HepG2 (cell line): ENCODE data around the gene SLC12A5. TPM values are rescaled to one million over a fixed set of nuclear protein-coding genes. Genes with fewer than 3 reads are reported as not detected.

ENCODE experiments used
- ATAC-seq: fragments of 200-7000 bp; cut with Tn5 transposase; 3 replicates; pipeline ENCODE4 v1.9.1; 2020; ENCODE audit warnings: mild to moderate bottlenecking, moderate library complexity
- BruUV-seq: library from RNA; stranded (reverse); fragments of 400-500 nt; replicated peaks from 2 replicates; lab custom pipeline; 2021; lab: Mats Ljungman, UMichigan
- CTCF ChIA-PET: fragments of 300-600 bp; formaldehyde crosslinking; extraction: SDS; loops from one replicate; lab custom pipeline; 2021; ENCODE audit warnings: low total read pairs, inconsistent platforms, low intra/inter-chr PET ratio; lab: Yijun Ruan, JAX
- POLR2A ChIA-PET: fragments of 350-600 bp; sonication (Branson Sonifier 250); formaldehyde crosslinking; loops from one replicate; lab custom pipeline; 2020; ENCODE audit warnings: antibody characterized with exemption, inconsistent platforms; lab: Yijun Ruan, JAX
- DNase-seq: peaks from one replicate; pipeline ENCODE4 v3.0.0-alpha.2; 2015; ENCODE audit warnings: low spot score
- FAIRE-seq: peaks from 3 replicates; lab custom pipeline; 2011; peaks lifted over from hg19 to GRCh38; lab: Jason Lieb, UNC
- H2AFZ ChIP-seq: one replicate; pipeline ENCODE4 v1.6.1; 2011; ENCODE audit warnings: low read length, inconsistent platforms
- H3K27ac ChIP-seq: fragments of 300-600 bp; 3 replicates; pipeline ENCODE4 v1.8.0; 2011; ENCODE audit warnings: mixed run types, mild to moderate bottlenecking, mixed read lengths, low read length, inconsistent platforms; ENCODE audit not compliant: insufficient read depth; ENCODE audit errors: extremely low read length
- H3K27me3 ChIP-seq, 2 experiments: fragments of 200-600 bp in 1 of 2; 2 replicates in 1 of 2; 3 replicates in 1 of 2; pipeline versions ENCODE4 v1.6.0 to v1.8.0; 2011; ENCODE audit warnings: low read length in 2 of 2, mild to moderate bottlenecking in 2 of 2, moderate library complexity in 2 of 2, inconsistent platforms in 1 of 2; ENCODE audit not compliant: insufficient read depth in 2 of 2, control insufficient read depth in 1 of 2
- H3K36me3 ChIP-seq, 2 experiments: fragments of 200-600 bp in 1 of 2; replicated peaks in 1 of 2; 2 replicates in 1 of 2; 3 replicates in 1 of 2; pipeline versions ENCODE4 v1.5.1 to v1.8.0; 2011; ENCODE audit warnings: low read length in 2 of 2, inconsistent platforms in 1 of 2; ENCODE audit not compliant: insufficient read depth in 2 of 2, control insufficient read depth in 1 of 2
- H3K4me1 ChIP-seq: 2 replicates; pipeline ENCODE4 v1.5.1; 2012; ENCODE audit warnings: low read length, inconsistent platforms; ENCODE audit not compliant: insufficient read depth
- H3K4me2 ChIP-seq: 2 replicates; pipeline ENCODE4 v1.6.0; 2011; ENCODE audit warnings: low read depth, low read length, inconsistent platforms
- H3K4me3 ChIP-seq, 3 experiments: fragments of 200-600 bp in 1 of 3; sonication (generic), shearing (Covaris generic) in 1 of 3; replicated peaks in 1 of 3; 2 replicates each; pipeline ENCODE4 v1.5.1; 2011 to 2016; ENCODE audit warnings: low read length in 3 of 3, inconsistent platforms in 2 of 3, low read depth in 2 of 3, mild to moderate bottlenecking in 2 of 3, control low read depth in 1 of 3, mixed read lengths in 1 of 3; ENCODE audit not compliant: insufficient read depth in 1 of 3
- H3K79me2 ChIP-seq: one replicate; pipeline ENCODE4 v1.6.1; 2011; ENCODE audit warnings: low read length, inconsistent platforms; ENCODE audit not compliant: insufficient read depth
- H3K9ac ChIP-seq: 2 replicates; pipeline ENCODE4 v1.6.0; 2011; ENCODE audit warnings: mild to moderate bottlenecking, low read depth, low read length, inconsistent platforms; ENCODE audit not compliant: insufficient read depth
- H3K9me3 ChIP-seq: 2 replicates; pipeline ENCODE4 v1.5.1; 2012; ENCODE audit warnings: mild to moderate bottlenecking, low read length
- H4K20me1 ChIP-seq: 2 replicates; pipeline ENCODE4 v1.6.0; 2011; ENCODE audit warnings: inconsistent platforms, mild to moderate bottlenecking, low read length, moderate library complexity; ENCODE audit not compliant: insufficient read depth
- ATAD3A ChIP-seq: sonication (generic); formaldehyde crosslinking; IDR thresholded peaks from 2 replicates; pipeline ENCODE4 v1.4.0; 2020; ENCODE audit warnings: missing genetic modification reagents
- CENPT ChIP-seq: sonication (generic); formaldehyde crosslinking; IDR thresholded peaks from 2 replicates; pipeline ENCODE4 v1.8.0; 2022; ENCODE audit warnings: low read depth, mild to moderate bottlenecking, moderate library complexity, missing genetic modification reagents
- DNMT1 ChIP-seq: sonication (generic); formaldehyde crosslinking; IDR thresholded peaks from 2 replicates; pipeline ENCODE4 v1.5.1; 2020; ENCODE audit warnings: mild to moderate bottlenecking, missing genetic modification reagents
- POLR2AphosphoS2 ChIP-seq: IDR thresholded peaks from 2 replicates; pipeline ENCODE4 v1.6.1; 2011; ENCODE audit warnings: low read depth, low read length, improper control_type of control experiment
- POLR2G ChIP-seq: fragments of 200-400 bp; formaldehyde crosslinking; IDR thresholded peaks from 2 replicates; pipeline ENCODE4 v1.6.1; 2018; ENCODE audit warnings: mild to moderate bottlenecking, low read depth, low read length, moderate library complexity
- RBM22 ChIP-seq: fragments of 200-400 bp; formaldehyde crosslinking; optimal IDR thresholded peaks from 2 replicates; pipeline ENCODE3; 2017; ENCODE audit warnings: mild to moderate bottlenecking, low read length, moderate library complexity
- TBX3 ChIP-seq: fragments of 450-650 bp; IDR thresholded peaks from 2 replicates; pipeline ENCODE4 v1.6.1; 2017; ENCODE audit warnings: antibody characterized with exemption, mild to moderate bottlenecking, inconsistent platforms, borderline replicate concordance
- ZNF367 ChIP-seq: sonication (generic); formaldehyde crosslinking; IDR thresholded peaks from 2 replicates; pipeline ENCODE4 v1.4.0; 2020; ENCODE audit warnings: missing genetic modification reagents, borderline replicate concordance
- ZSCAN22 ChIP-seq: sonication (generic); formaldehyde crosslinking; IDR thresholded peaks from 2 replicates; pipeline ENCODE4 v1.4.0; 2020; ENCODE audit warnings: mild to moderate bottlenecking, missing genetic modification reagents
- WGBS: methylation state at CpG from one replicate; pipeline ENCODE4 v1.1.6; 2017; ENCODE audit warnings: low lambda C conversion rate; 5-methylcytosine and 5-hydroxymethylcytosine counted together
- in situ Hi-C: cut with HindIII; loops from 2 replicates; pipeline ENCODE4 v1.10.0; 2017; ENCODE audit warnings: low pct_unique_long_range_greater_than_20kb; ENCODE audit not compliant: extremely low pct_ligation_motif_present
- intact Hi-C: fragments of 100-400 bp; cut with micrococcal nuclease; formaldehyde crosslinking; loops from one replicate; pipeline ENCODE4 v1.10.0; 2022; ENCODE audit not compliant: unreplicated experiment
- polyA plus RNA-seq, 8 experiments: library from polyadenylated mRNA; depleted of rRNA in 3 of 8; stranded (reverse) in 7 of 8; unstranded in 1 of 8; fragments of >200 nt; fragmentation: Illumina TruSeq in 4 of 8; extraction: Trizol in 4 of 8; gene quantifications; 2 replicates each; pipeline versions ENCODE4 v1.2.1 to v1.2.3, GENCODE V29; 2011 to 2016; ENCODE audit warnings: low read depth in 4 of 8, missing spikeins in 1 of 8, mixed read lengths in 1 of 8; ENCODE audit not compliant: insufficient read depth in 1 of 8
- total RNA-seq, 5 experiments: library from RNA; depleted of rRNA; stranded (reverse); fragments of >200 nt; fragmentation: Illumina TruSeq; extraction: Trizol; gene quantifications; 2 replicates each; pipeline ENCODE4 v1.2.3, GENCODE V29; 2016; ENCODE audit warnings: low read depth in 1 of 5
- TF ChIP-seq, protein P1 (sequence below): sonication (generic); formaldehyde crosslinking; IDR thresholded peaks from 2 replicates; pipeline ENCODE4 v1.4.0; 2020; ENCODE audit warnings: missing genetic modification reagents

SLC12A5 gene
- total and polyA plus RNA-seq, 2 of the 13 experiments (the other 11 are each of a cell fraction or from before 2014, with no cell fraction given): 4.3 to 5.4 TPM

DNA sequence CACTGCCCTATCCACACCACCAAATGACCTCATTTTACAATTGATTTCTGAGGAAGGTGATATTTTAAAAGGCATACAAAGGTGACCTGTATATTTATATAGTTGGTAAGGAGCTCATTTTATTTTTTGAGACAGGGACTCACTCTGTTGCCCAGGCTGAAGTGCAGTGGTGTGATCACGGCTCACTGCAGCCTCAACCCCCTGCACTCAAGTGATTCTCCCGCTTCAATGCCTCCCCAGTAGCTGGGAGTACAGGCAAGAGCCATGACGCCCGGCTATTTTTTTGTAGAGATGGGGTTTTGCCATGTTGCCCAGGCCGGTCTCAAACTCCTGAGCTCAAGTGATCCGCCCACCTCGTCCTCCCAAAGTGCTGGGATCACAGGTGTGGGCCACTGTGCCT, 47.8 kb downstream of the SLC12A5 start:
- Histone ChIP-seq H3K4me2 (no peak overlapping the region), H3K79me2 (peaks cover 42% of the 10 kb centered on the region), H3K4me3 (no peak overlapping the region), H2AFZ (no peak overlapping the region), H3K9me3 (no peaks in the 10 kb centered on the region), H3K4me1 (no peaks in the 10 kb centered on the region), H3K9ac (no peak overlapping the region), H4K20me1 (peaks cover 11% of the 10 kb centered on the region; the same call in 1 of the 2 replicates), H3K36me3 (peaks cover 14 to 54% of the 10 kb centered on the region in 2 experiments), H3K27ac (no peak overlapping the region), H3K27me3 (no peaks in the 10 kb centered on the region)
- WGBS: 88% methylated on average over 7 of the region's 7 CpGs
- FAIRE-seq (no peak), DNase-seq (no peak), ATAC-seq (no peak)
- BruUV-seq: no TSS peak
- POLR2A ChIA-PET: interaction anchor here (1.1 kb wide), 1 partner anchor 12 kb away, joined by 4 read pairs; no protein-coding TSS in a partner anchor
- in situ Hi-C loops: no loop called here
- TF ChIP-seq CENPT (CRISPR knock-in tag): no peak
- TF ChIP-seq POLR2AphosphoS2: peak; percentile 7
- CTCF ChIA-PET: no interaction called here
- intact Hi-C loops: no loop called here

DNA sequence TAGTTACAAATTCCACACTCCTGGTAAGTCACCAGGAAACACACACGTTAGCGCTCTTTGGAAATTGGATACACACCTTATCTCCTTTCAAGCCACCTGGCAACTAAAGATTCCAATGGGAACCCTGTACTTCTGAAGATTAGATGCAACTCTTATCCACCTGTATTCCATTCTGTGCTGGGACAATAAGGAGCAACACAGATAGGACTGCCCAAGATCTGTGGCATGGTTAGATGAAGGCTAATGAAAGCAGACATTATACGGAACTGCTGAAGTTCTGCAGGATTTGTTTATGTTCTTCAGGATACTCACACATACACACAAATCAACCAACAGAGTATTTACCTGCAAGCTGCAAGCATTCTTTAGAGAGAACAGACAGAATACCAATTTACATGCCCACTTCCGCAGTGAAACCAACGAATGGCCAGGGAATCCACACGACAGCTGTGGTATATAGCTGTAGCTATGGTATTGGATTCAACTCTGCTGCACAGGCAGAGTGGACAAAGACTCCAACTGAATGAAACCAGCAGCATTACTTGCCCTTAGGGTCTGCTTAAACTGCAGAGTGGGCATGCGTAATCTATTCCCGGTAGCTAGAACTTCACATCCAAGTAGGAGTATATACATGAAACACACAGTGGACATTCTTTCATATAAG, 48.8 kb downstream of the SLC12A5 start:
- DNase-seq (no peak), ATAC-seq (no peak), FAIRE-seq (no peak)
- Histone ChIP-seq H3K9me3 (no peaks in the 10 kb centered on the region), H3K4me1 (no peaks in the 10 kb centered on the region), H2AFZ (no peak overlapping the region), H3K27me3 (no peaks in the 10 kb centered on the region), H3K27ac (no peak overlapping the region), H3K4me2 (no peak overlapping the region), H3K79me2 (peaks cover 52% of the 10 kb centered on the region), H3K36me3 (peaks cover 14 to 54% of the 10 kb centered on the region in 2 experiments), H3K4me3 (no peak overlapping the region), H3K9ac (no peak overlapping the region), H4K20me1 (peaks cover 21% of the 10 kb centered on the region)
- ChIA-PET CTCF (no interaction called here), POLR2A (no interaction called here)
- in situ Hi-C loops: no loop called here
- WGBS: 95% methylated on average over 8 of the region's 8 CpGs
- intact Hi-C loops: no loop called here
- BruUV-seq: no TSS peak
- TF ChIP-seq ZNF367: no peak
- TF ChIP-seq TBX3: no peak
- no peak for TF ChIP-seq ZSCAN22 (CRISPR knock-in tag)
- TF ChIP-seq, protein P1, sequence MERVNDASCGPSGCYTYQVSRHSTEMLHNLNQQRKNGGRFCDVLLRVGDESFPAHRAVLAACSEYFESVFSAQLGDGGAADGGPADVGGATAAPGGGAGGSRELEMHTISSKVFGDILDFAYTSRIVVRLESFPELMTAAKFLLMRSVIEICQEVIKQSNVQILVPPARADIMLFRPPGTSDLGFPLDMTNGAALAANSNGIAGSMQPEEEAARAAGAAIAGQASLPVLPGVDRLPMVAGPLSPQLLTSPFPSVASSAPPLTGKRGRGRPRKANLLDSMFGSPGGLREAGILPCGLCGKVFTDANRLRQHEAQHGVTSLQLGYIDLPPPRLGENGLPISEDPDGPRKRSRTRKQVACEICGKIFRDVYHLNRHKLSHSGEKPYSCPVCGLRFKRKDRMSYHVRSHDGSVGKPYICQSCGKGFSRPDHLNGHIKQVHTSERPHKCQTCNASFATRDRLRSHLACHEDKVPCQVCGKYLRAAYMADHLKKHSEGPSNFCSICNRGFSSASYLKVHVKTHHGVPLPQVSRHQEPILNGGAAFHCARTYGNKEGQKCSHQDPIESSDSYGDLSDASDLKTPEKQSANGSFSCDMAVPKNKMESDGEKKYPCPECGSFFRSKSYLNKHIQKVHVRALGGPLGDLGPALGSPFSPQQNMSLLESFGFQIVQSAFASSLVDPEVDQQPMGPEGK (CRISPR knock-in tag): no peak
- peak; percentile 92 for TF ChIP-seq POLR2AphosphoS2
- TF ChIP-seq DNMT1 (CRISPR knock-in tag): no peak
- no peak for TF ChIP-seq ATAD3A
- TF ChIP-seq RBM22: peak; percentile 28
- 0 out of 2 replicates have a peak, but pooled peaks have one; percentile 0 for TF ChIP-seq POLR2G
